ENCODE results near the gene FZD7. TPM values are rescaled to one million over a fixed set of nuclear protein-coding genes. Genes with fewer than 3 reads are reported as not detected.

Gene FZD7
- total and polyA plus RNA-seq, 2 experiments from 2014 or later, result 9.4 to 21.8 TPM

- no peak overlapping the region for H3K4me3 ChIP-seq
- TF ChIP-seq, protein P1, sequence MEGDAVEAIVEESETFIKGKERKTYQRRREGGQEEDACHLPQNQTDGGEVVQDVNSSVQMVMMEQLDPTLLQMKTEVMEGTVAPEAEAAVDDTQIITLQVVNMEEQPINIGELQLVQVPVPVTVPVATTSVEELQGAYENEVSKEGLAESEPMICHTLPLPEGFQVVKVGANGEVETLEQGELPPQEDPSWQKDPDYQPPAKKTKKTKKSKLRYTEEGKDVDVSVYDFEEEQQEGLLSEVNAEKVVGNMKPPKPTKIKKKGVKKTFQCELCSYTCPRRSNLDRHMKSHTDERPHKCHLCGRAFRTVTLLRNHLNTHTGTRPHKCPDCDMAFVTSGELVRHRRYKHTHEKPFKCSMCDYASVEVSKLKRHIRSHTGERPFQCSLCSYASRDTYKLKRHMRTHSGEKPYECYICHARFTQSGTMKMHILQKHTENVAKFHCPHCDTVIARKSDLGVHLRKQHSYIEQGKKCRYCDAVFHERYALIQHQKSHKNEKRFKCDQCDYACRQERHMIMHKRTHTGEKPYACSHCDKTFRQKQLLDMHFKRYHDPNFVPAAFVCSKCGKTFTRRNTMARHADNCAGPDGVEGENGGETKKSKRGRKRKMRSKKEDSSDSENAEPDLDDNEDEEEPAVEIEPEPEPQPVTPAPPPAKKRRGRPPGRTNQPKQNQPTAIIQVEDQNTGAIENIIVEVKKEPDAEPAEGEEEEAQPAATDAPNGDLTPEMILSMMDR (IDR thresholded peaks at IDR 0.05; ENCODE audit: low read depth, low read length), result no peak
- no peak overlapping the region for H3K27ac ChIP-seq
- H3K36me3 ChIP-seq, result no peaks in the 10 kb centered on the region
- H3K9me3 ChIP-seq (ENCODE audit: low read depth), result no peaks in the 10 kb centered on the region
- H3K27me3 ChIP-seq, result peaks cover 70% of the 10 kb centered on the region
- no peaks in the 10 kb centered on the region for H3K4me1 ChIP-seq (ENCODE audit: low read depth)
- no peak for DNase-seq (ENCODE audit: low read depth in 1 of 2, low spot score in 1 of 2)
Observed at GRCh38 chr2:202024871-202025270, 8.8 kb upstream of the FZD7 start.

- TF ChIP-seq, protein P1 (IDR thresholded peaks at IDR 0.05; ENCODE audit: low read depth, low read length), result no peak
- Histone ChIP-seq H3K27ac (no peak overlapping the region), H3K4me3 (no peak overlapping the region), H3K4me1 (ENCODE audit: low read depth) (no peaks in the 10 kb centered on the region), H3K36me3 (no peaks in the 10 kb centered on the region), H3K27me3 (peaks cover 72% of the 10 kb centered on the region), H3K9me3 (ENCODE audit: low read depth) (no peaks in the 10 kb centered on the region)
- peak in 1 of 2 donors; percentile 45 for DNase-seq (ENCODE audit: low read depth in 1 of 2, low spot score in 1 of 2)
Observed at GRCh38 chr2:202025816-202026215, 7.8 kb upstream of the FZD7 start.

GRCh38 chr2:202026507-202026906 lies 7.1 kb upstream of the FZD7 start:
- H3K36me3 ChIP-seq, result no peaks in the 10 kb centered on the region
- peaks cover 79% of the 10 kb centered on the region for H3K27me3 ChIP-seq
- TF ChIP-seq, protein P1 (IDR thresholded peaks at IDR 0.05; ENCODE audit: low read depth, low read length), result no peak
- H3K27ac ChIP-seq, result no peak overlapping the region
- H3K4me1 ChIP-seq (ENCODE audit: low read depth), result no peaks in the 10 kb centered on the region
- no peak overlapping the region for H3K4me3 ChIP-seq
- H3K9me3 ChIP-seq (ENCODE audit: low read depth), result no peaks in the 10 kb centered on the region
- DNase-seq (ENCODE audit: low read depth in 1 of 2, low spot score in 1 of 2), result no peak

GRCh38 chr2:202030691-202031090 lies 3.0 kb upstream of the FZD7 start:
- Histone ChIP-seq H3K9me3 (ENCODE audit: low read depth) (no peaks in the 10 kb centered on the region), H3K27ac (no peak overlapping the region), H3K27me3 (peaks cover 57% of the 10 kb centered on the region), H3K4me1 (ENCODE audit: low read depth) (no peaks in the 10 kb centered on the region), H3K4me3 (no peak overlapping the region), H3K36me3 (no peaks in the 10 kb centered on the region)
- TF ChIP-seq, protein P1 (IDR thresholded peaks at IDR 0.05; ENCODE audit: low read depth, low read length), result no peak
- DNase-seq (ENCODE audit: low read depth in 1 of 2, low spot score in 1 of 2), result no peak

DNA sequence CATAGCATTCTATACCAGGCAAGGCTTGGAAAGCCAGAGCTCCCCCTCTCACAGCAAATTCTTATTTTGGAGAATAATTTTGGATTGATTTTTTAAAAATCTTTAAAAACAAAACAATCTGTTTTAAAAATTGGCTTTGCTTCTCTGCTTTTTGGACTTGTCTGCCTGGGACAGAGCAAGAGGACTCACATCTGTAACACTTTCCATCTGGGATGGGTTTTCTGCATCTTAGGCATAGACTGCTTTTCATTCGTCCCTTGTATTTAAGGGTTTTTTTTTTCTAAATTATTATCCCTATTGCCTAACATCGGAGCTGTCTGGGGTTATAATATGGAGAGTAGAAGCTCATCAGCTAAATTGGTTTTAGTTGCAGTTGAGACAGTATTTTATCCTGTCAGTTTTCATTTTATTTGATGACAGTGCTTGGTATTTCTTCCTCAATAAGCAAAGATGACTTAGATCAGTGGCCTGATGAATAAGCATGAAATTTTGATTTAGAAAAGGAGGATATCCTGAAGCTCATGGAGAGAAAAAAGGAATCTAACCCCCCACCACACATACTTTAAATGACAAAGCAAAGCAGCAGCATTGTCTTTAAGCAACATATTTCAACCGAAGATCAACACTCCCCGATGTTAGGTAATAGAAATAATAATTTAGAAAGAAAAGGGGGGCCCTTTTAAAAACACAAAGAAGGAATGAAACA lies 2.3 kb upstream of the FZD7 start:
- no peak for DNase-seq (ENCODE audit: low read depth in 1 of 2, low spot score in 1 of 2)
- H3K27ac ChIP-seq, result no peak overlapping the region
- peaks cover 51% of the 10 kb centered on the region for H3K27me3 ChIP-seq
- TF ChIP-seq, protein P1 (IDR thresholded peaks at IDR 0.05; ENCODE audit: low read depth, low read length), result no peak
- H3K4me1 ChIP-seq (ENCODE audit: low read depth), result no peaks in the 10 kb centered on the region
- H3K36me3 ChIP-seq, result no peaks in the 10 kb centered on the region
- H3K4me3 ChIP-seq, result no peak overlapping the region
- no peaks in the 10 kb centered on the region for H3K9me3 ChIP-seq (ENCODE audit: low read depth)
